ENCODE results near the gene ABLIM1. TPM values are rescaled to one million over a fixed set of nuclear protein-coding genes. Genes with fewer than 3 reads are reported as not detected.

ABLIM1 gene
- total RNA-seq, 1 donor from 2014 or later: 87.7 TPM

DNA sequence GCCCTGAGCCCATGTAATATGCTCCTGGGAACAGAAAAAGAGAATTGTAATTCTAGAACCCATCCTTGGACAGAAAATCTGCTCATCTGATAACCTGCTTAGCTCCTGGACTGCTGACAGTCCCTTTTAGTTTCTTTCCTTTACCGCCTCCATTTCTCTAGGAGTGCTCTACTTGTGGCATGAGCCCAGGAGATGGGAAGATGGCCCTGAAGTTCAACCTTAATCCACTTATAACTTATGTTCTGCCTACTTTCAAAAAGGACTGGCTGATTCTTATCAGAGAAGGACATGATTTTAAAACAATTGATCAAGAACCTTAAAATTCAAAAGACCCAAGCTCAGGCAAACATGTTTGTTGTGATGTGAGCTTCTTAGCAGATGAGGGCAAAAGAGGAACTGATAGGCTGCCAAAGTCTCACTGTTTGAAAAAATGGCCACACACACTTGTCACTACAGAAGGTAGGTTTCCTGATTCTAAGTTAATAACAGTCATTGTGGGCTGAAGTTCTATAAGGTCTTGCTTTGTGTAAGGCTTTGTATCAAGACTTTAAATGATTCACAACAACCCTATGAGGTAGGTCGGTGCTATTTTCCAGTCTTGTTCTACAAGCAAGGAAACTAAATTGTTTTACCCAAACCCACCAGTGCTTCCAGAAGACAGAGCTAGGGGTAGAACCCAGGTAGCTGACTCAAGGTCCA is 159.5 kb downstream of the ABLIM1 start:
- no peak for DNase-seq (ENCODE audit: low spot score in 2 of 2)
- H3K27me3 ChIP-seq: no peaks in the 10 kb centered on the region
- intact Hi-C loops (cut with DNase I): no loop called here
- no peak overlapping the region for H3K27ac ChIP-seq
- H3K9me3 ChIP-seq: no peaks in the 10 kb centered on the region
- no peaks in the 10 kb centered on the region for H3K36me3 ChIP-seq
- no peak overlapping the region for H3K4me3 ChIP-seq
- no peaks in the 10 kb centered on the region for H3K4me1 ChIP-seq
- no peak for TF ChIP-seq CTCF (IDR thresholded peaks at IDR 0.05)

- peaks cover 0 to 3% of the 10 kb centered on the region in 2 donors for H3K4me1 ChIP-seq
- H3K4me3 ChIP-seq: no peak overlapping the region
- H3K9me3 ChIP-seq: no peaks in the 10 kb centered on the region
- TF ChIP-seq CTCF (IDR thresholded peaks at IDR 0.05): no peak
- intact Hi-C loops (cut with DNase I): no loop called here
- no peaks in the 10 kb centered on the region for H3K27me3 ChIP-seq
- no peak overlapping the region for H3K27ac ChIP-seq
- H3K36me3 ChIP-seq: no peaks in the 10 kb centered on the region
- no peak for DNase-seq (ENCODE audit: low spot score in 2 of 2)
Measured at GRCh38 chr10:114495303-114495702, 162.8 kb downstream of the ABLIM1 start.

DNA sequence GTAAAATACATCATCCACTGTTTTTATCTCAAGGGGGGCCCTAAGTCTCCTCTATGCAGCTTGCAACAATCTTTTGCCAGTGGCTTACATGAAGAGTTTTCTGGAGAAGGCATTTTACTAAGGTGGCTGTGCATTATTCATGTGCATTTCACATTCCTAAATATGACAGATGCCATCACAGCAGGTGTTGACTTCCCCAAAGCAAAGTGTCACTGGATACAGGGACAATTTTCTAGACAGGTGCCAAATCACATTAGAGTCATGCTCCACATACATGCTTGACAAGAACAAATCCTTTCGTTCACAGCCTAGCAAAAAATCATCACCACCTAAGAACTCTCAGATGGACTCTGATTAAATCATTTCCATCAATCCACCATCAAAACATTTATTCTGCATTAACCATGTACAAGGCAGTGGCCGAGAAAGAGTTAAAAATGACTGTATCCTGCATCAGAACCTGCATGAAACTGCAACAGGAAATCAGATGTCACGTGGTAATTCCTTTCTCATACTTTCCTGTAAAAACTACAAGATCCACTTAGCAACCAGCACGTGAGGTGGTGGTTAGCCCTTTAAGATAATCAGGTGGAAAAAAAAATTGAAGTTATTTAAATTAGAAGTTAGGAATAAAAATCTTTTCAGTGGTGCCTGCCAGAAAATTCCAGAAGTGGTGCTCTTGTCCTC is 165.6 kb downstream of the ABLIM1 start:
- no peak overlapping the region for H3K4me3 ChIP-seq
- no peak for TF ChIP-seq CTCF (IDR thresholded peaks at IDR 0.05)
- intact Hi-C loops (cut with DNase I): no loop called here
- no peak for DNase-seq (ENCODE audit: low spot score in 2 of 2)
- no peaks in the 10 kb centered on the region for H3K27me3 ChIP-seq
- H3K36me3 ChIP-seq: no peaks in the 10 kb centered on the region
- no peak overlapping the region for H3K27ac ChIP-seq
- peaks cover 0 to 3% of the 10 kb centered on the region in 2 donors for H3K4me1 ChIP-seq
- H3K9me3 ChIP-seq: no peaks in the 10 kb centered on the region

- H3K9me3 ChIP-seq: no peaks in the 10 kb centered on the region
- H3K4me3 ChIP-seq: no peak overlapping the region
- DNase-seq (ENCODE audit: low spot score in 2 of 2): no peak
- no peaks in the 10 kb centered on the region for H3K36me3 ChIP-seq
- no peak overlapping the region for H3K27ac ChIP-seq
- H3K4me1 ChIP-seq: peaks cover 0 to 3% of the 10 kb centered on the region in 2 donors
- no peak for TF ChIP-seq CTCF (IDR thresholded peaks at IDR 0.05)
- intact Hi-C loops (cut with DNase I): no loop called here
- H3K27me3 ChIP-seq: no peaks in the 10 kb centered on the region
Measured at GRCh38 chr10:114491933-114492332, 166.1 kb downstream of the ABLIM1 start.

- intact Hi-C loops (cut with DNase I): no loop called here
Measured at GRCh38 chr10:114491419-114491818, 166.7 kb downstream of the ABLIM1 start.

More at GRCh38 chr10:114491419-114491818, 166.7 kb downstream of the ABLIM1 start:
- Histone ChIP-seq H3K4me3 (no peak overlapping the region), H3K27me3 (no peaks in the 10 kb centered on the region), H3K36me3 (no peaks in the 10 kb centered on the region), H3K27ac (no peak overlapping the region), H3K4me1 (peaks cover 0 to 3% of the 10 kb centered on the region in 2 donors), H3K9me3 (no peaks in the 10 kb centered on the region)
- DNase-seq (ENCODE audit: low spot score in 2 of 2): no peak
- no peak for TF ChIP-seq CTCF (IDR thresholded peaks at IDR 0.05)

Measured in ascending aorta (tissue), 2 donors.